SK-N-MC (cell line): ENCODE measurements around the gene ITGAV.

Source experiments
- DNase-seq: peaks from one replicate; pipeline ENCODE4 v3.0.0-alpha.2; 2011; ENCODE audit warnings: low read depth, low spot score
- H3K27ac ChIP-seq: fragments of 200-600 bp; sonication (generic); 2 replicates; pipeline ENCODE4 v1.5.1; 2016; ENCODE audit warnings: mixed run types
- H3K36me3 ChIP-seq: fragments of 200-600 bp; sonication (generic); 2 replicates; pipeline ENCODE4 v1.6.1; 2017; ENCODE audit warnings: antibody characterized with exemption, low read length, mixed read lengths; ENCODE audit not compliant: insufficient read depth
- H3K4me3 ChIP-seq: fragments of 200-600 bp; sonication (generic); 2 replicates; pipeline ENCODE4 v1.5.1; 2016
- H3K9ac ChIP-seq: fragments of 200-600 bp; sonication (generic); 2 replicates; pipeline ENCODE4 v1.8.0; 2017; ENCODE audit warnings: mixed run types, mixed read lengths; ENCODE audit not compliant: insufficient read length
- H3K9me3 ChIP-seq: fragments of 200-600 bp; sonication (generic); 2 replicates; pipeline ENCODE4 v1.6.1; 2017; ENCODE audit warnings: low read depth, mild to moderate bottlenecking, antibody characterized with exemption, low read length, moderate library complexity, mixed read lengths
- EZH2 ChIP-seq: fragments of 200-600 bp; sonication (generic); IDR thresholded peaks from one replicate; pipeline ENCODE4 v1.6.1; 2017; ENCODE audit warnings: antibody characterized with exemption
- FOXP2 ChIP-seq: optimal IDR thresholded peaks from 2 replicates; pipeline ENCODE3; 2011; ENCODE audit warnings: mild to moderate bottlenecking, moderate library complexity; ENCODE audit not compliant: insufficient read depth; ENCODE audit errors: extremely low read length, control extremely low read depth
- POLR2AphosphoS5 ChIP-seq: IDR thresholded peaks from 2 replicates; pipeline ENCODE4 v1.6.1; 2012; ENCODE audit warnings: mild to moderate bottlenecking, low read depth, low read length, borderline replicate concordance

Gene ITGAV

DNA sequence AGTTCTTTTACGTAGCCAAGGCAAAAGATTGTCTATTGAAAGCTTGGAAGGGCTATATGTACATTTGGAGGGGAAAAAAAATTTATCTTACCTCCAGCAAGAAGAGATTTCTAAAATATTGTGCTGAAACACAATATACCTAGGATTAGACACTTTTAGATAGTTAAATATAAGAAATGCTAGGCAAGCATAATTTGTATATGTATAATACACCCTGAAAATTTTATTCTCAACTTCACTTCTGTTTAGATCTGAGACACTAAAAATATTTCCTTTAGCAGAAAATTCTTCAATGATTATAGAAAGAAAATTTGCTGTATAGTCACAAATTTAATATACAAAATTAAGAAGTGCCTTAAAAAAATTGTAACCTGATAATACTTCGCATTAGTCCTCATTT is 42.6 kb downstream of the ITGAV start:
- H3K27ac ChIP-seq, result no peak overlapping the region
- TF ChIP-seq EZH2 (no peak), POLR2AphosphoS5 (no peak), FOXP2 (no peak)
- DNase-seq, result no peak
- no peaks in the 10 kb centered on the region for H3K9me3 ChIP-seq
- H3K9ac ChIP-seq, result no peak overlapping the region
- no peak overlapping the region for H3K4me3 ChIP-seq
- H3K36me3 ChIP-seq, result peaks cover 5% of the 10 kb centered on the region; the same call in 1 of the 2 replicates

DNA sequence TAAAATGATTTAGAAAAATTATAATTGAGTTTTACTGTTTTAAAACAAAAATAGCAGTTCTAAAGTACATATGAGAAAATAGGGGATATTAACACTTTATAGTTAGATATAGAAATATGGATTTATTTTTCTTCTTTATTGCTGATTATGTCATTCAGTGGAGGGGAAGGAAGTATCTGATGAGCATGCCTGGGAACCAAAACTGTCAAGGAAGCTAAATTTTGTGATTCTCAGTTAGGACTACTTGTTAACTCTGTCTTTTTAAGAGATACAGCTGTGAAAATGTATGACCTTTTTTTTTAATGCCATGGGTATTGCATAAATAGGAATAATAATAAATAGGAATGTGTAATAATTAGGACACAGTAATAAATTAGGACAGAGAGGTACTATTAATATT is 44.8 kb downstream of the ITGAV start:
- TF ChIP-seq EZH2, result no peak
- no peak for TF ChIP-seq POLR2AphosphoS5
- no peak for TF ChIP-seq FOXP2
- no peak for DNase-seq
- peaks cover 5% of the 10 kb centered on the region; the same call in 1 of the 2 replicates for H3K36me3 ChIP-seq

DNA sequence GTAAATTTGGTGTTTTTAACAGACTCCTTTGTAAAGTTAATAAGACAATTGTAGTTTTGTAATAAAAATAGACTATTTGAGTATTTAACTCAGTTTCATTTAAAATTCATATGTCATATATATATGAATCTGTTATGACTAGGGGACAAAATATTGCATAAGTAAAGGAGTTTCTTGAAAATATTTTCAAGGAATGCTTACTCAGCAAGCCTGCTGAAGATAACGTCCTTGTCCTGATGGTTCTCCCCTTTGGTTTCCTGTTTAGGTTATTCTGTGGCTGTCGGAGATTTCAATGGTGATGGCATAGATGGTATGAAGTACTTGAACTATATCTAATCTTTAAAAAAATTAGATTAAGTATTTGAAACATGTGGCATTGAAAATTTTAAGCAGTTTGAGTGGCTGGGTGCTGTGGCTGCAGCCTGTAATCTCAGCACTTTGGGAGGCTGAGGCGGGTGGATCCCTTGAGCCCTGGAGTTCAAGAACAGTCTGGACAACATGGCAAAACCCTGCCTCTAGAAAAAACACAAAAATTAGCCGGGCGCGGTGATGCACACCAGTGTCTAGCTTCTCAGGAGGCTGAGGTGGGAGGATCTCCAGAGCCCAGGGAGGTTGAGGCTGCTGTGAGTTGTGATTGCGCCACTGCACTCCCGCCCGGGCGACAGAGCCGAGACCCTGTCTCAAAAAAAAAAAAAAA is 47.1 kb downstream of the ITGAV start:
- H3K4me3 ChIP-seq, result no peak overlapping the region; the same call in 1 of the 2 replicates
- H3K9ac ChIP-seq, result no peak overlapping the region
- peaks cover 15% of the 10 kb centered on the region for H3K36me3 ChIP-seq
- H3K9me3 ChIP-seq, result no peaks in the 10 kb centered on the region
- no peak for TF ChIP-seq FOXP2
- no peak for TF ChIP-seq EZH2
- TF ChIP-seq POLR2AphosphoS5, result no peak
- DNase-seq, result peak; percentile 28
- H3K27ac ChIP-seq, result peak overlapping the region; percentile 77

More for the DNA sequence above, 44.8 kb downstream of the ITGAV start:
- Histone ChIP-seq H3K4me3 (no peak overlapping the region), H3K9me3 (no peaks in the 10 kb centered on the region), H3K27ac (no peak overlapping the region), H3K9ac (no peak overlapping the region)

DNA sequence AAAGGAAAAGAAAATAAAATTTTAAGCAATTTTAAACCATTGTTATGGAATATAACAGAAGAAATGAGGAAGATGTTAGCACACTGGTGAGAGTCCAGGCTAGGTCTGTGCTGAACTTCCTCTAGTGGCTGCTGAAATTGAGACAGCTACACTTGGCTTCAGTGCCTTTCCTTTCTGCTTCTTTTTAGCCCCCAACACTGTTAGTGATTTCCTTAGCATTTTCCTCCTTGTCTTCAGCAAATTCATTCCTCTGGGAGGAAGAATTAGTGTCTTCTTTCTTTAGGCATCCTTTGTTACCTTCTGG is 47.6 kb downstream of the ITGAV start:
- Histone ChIP-seq H3K4me3 (no peak overlapping the region), H3K36me3 (peaks cover 15% of the 10 kb centered on the region), H3K9ac (no peak overlapping the region), H3K27ac (no peak overlapping the region), H3K9me3 (no peaks in the 10 kb centered on the region)
- DNase-seq, result no peak
- TF ChIP-seq EZH2 (no peak), FOXP2 (no peak), POLR2AphosphoS5 (no peak)

DNA sequence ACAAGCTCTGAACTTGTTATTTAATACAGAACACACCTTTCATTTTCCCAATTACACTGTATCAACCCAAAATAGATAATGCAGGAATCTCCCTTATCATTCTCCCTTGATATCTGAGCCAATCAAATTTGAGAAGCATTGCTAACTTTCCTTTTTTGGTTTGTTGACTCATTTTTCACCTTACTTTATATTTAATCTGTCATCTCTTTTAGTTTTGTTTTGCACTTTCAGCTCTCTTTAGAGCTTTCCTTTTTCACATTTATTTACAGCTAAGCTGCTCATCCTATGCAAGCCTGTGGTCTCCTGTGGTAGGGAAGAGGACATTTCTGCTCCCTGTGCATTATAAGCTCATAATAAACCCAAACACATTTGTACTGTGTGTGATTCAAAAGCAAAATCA is 50.1 kb downstream of the ITGAV start:
- Histone ChIP-seq H3K9me3 (no peaks in the 10 kb centered on the region), H3K4me3 (no peak overlapping the region), H3K27ac (no peak overlapping the region), H3K36me3 (peaks cover 15% of the 10 kb centered on the region), H3K9ac (no peak overlapping the region)
- TF ChIP-seq POLR2AphosphoS5 (no peak), EZH2 (no peak), FOXP2 (no peak)
- DNase-seq, result no peak

- TF ChIP-seq EZH2, result no peak
- no peak for TF ChIP-seq FOXP2
- TF ChIP-seq POLR2AphosphoS5, result no peak
- Histone ChIP-seq H3K9ac (no peak overlapping the region), H3K9me3 (no peaks in the 10 kb centered on the region), H3K4me3 (no peak overlapping the region), H3K27ac (no peak overlapping the region), H3K36me3 (peaks cover 11% of the 10 kb centered on the region)
- DNase-seq, result no peak
Observed at GRCh38 chr2:186641132-186641806, 51.4 kb downstream of the ITGAV start.

GRCh38 chr2:186641807-186642321 is 52.0 kb downstream of the ITGAV start:
- TF ChIP-seq EZH2 (no peak), POLR2AphosphoS5 (no peak), FOXP2 (no peak)
- Histone ChIP-seq H3K4me3 (no peak overlapping the region), H3K9me3 (no peaks in the 10 kb centered on the region), H3K9ac (no peak overlapping the region), H3K27ac (no peak overlapping the region), H3K36me3 (peaks cover 10% of the 10 kb centered on the region)
- DNase-seq, result peak; percentile 22

DNA sequence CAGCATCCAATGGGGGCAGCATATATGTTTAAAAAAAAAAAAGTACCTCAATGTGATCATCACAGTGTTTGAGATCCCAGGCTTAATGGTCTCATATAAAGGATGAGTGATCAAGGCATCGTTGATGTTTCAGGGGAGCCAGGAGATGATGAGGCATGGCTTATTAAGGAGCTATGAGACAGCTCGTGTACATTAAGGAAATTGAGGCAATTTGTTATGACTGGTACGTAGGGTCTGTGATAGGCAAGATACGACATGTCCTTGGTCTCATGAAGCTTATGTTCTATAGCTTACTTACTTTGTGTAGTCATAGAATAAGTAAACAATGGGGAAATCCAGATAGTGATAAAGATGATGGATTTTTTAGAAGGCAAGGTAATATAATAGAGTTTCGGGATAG is 54.9 kb downstream of the ITGAV start:
- no peaks in the 10 kb centered on the region for H3K9me3 ChIP-seq
- no peak overlapping the region for H3K4me3 ChIP-seq
- peaks cover 10% of the 10 kb centered on the region for H3K36me3 ChIP-seq
- TF ChIP-seq POLR2AphosphoS5 (no peak), EZH2 (no peak), FOXP2 (no peak)
- no peak overlapping the region for H3K27ac ChIP-seq
- H3K9ac ChIP-seq, result no peak overlapping the region
- DNase-seq, result no peak

DNA sequence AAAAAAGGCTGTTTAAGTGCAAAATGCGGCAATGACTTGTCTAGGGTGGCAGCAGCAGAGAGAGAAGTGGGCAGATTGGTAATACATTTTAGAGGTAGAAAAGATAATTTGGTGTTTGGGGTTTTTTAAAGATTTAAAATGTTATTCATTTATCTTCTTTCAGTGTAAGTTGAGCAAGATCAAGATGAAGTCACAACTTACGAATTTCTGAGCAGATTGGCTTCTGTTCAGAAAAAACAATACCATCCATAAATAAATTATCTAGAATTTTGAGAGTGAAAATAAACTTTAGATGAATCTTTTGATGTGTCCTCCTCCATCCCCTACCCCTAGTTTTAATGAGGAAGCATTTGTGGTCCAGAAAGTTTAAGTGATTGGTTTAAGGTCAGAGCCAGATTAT is 56.1 kb downstream of the ITGAV start:
- H3K4me3 ChIP-seq, result no peak overlapping the region
- H3K9ac ChIP-seq, result no peak overlapping the region
- H3K27ac ChIP-seq, result no peak overlapping the region
- no peaks in the 10 kb centered on the region for H3K9me3 ChIP-seq
- H3K36me3 ChIP-seq, result peaks cover 8% of the 10 kb centered on the region
- TF ChIP-seq EZH2 (no peak), FOXP2 (no peak), POLR2AphosphoS5 (no peak)
- DNase-seq, result no peak
